A673 (cell line): Measurements from ENCODE around the gene TMA16.

ENCODE experiments used
- CTCF ChIP-seq: fragments of 300-800, 200-600 bp; sonication (generic); conservative IDR thresholded peaks from 2 replicates; pipeline ENCODE4 v1.5.1; 2017; ENCODE audit warnings: low read depth, mild to moderate bottlenecking, antibody characterized with exemption, low read length, moderate library complexity, mixed read lengths
- EZH2 ChIP-seq: fragments of 200-600 bp; sonication (generic); IDR thresholded peaks from 2 replicates; pipeline ENCODE4 v1.6.1; 2017; ENCODE audit warnings: borderline replicate concordance, low read depth, mild to moderate bottlenecking, mixed read lengths, antibody characterized with exemption, low read length; ENCODE audit not compliant: poor library complexity, severe bottlenecking

DNA sequence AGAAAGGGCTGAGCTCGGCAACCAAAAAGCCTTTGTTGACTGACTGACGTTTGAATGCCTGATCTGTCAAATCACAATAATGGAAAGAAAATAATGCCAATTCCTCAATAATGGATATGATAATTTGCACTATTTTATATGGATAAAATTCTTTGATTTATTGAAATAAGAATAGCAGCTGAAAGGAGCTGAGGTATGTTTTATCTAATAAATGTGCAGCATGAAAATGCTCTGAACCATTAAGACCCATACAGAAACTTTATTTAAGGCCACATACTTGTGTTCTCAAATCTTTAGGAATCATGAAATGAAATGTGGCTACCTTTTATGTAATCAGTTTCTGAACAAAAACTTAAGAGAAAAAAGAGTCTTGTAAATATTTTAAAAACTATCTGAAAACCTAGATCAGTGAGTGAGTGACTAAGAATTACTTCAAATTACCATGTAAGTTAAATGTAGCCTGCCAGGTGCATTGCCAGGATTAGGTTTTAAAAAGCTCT, 69.8 kb downstream of the TMA16 start:
- TF ChIP-seq CTCF, result no peak
- TF ChIP-seq EZH2, result no peak
